ENCODE results near the gene CWF19L1. TPM values are rescaled to one million over a fixed set of nuclear protein-coding genes. Genes with fewer than 3 reads are reported as not detected.
"Not testable (repeated sequence)": the region's sequence is repeated elsewhere in the genome, so short reads cannot be mapped to it uniquely, and the experiment has no call there.

The CWF19L1 gene
- total RNA-seq, 2 experiments from 2014 or later = 42.9 to 46.9 TPM

- DNase-seq (no peak), ATAC-seq (no peak)
- Mint-ChIP-seq H3K27me3 (ENCODE audit: low read depth) (peaks cover 18% of the 10 kb centered on the region), H3K4me3 (no peak overlapping the region), H3K27ac (no peak overlapping the region), H3K36me3 (ENCODE audit: low read depth) (peaks cover 16% of the 10 kb centered on the region), H3K4me1 (ENCODE audit: low read depth) (peaks cover 22% of the 10 kb centered on the region), H3K9me3 (ENCODE audit: insufficient read depth) (no peaks in the 10 kb centered on the region)
- ChIA-PET POLR2A (no interaction called here), CTCF (interaction anchor here (0.7 kb wide), 1 partner anchor 229 kb away, joined by 3 read pairs; no protein-coding TSS in a partner anchor)
These were observed 22.2 kb upstream of the CWF19L1 start for GRCh38 chr10:100289641-100290040.

GRCh38 chr10:100288196-100288595, 20.8 kb upstream of the CWF19L1 start:
- Mint-ChIP-seq H3K27ac (no peak overlapping the region), H3K4me3 (no peak overlapping the region), H3K36me3 (ENCODE audit: low read depth) (peaks cover 19% of the 10 kb centered on the region), H3K4me1 (ENCODE audit: low read depth) (peaks cover 28% of the 10 kb centered on the region), H3K9me3 (ENCODE audit: insufficient read depth) (no peaks in the 10 kb centered on the region), H3K27me3 (ENCODE audit: low read depth) (peaks cover 12% of the 10 kb centered on the region)
- ATAC-seq (no peak), DNase-seq (no peak)
- ChIA-PET CTCF (no interaction called here), POLR2A (interaction anchor here (0.6 kb wide), 1 partner anchor 255 kb away, joined by 3 read pairs; no protein-coding TSS in a partner anchor)

GRCh38 chr10:100287756-100288155, 20.3 kb upstream of the CWF19L1 start:
- peaks cover 19% of the 10 kb centered on the region for H3K36me3 Mint-ChIP-seq (ENCODE audit: low read depth)
- ATAC-seq (no peak), DNase-seq (no peak)
- peaks cover 9% of the 10 kb centered on the region for H3K27me3 Mint-ChIP-seq (ENCODE audit: low read depth)
- H3K9me3 Mint-ChIP-seq (ENCODE audit: insufficient read depth) = no peaks in the 10 kb centered on the region
- no peak overlapping the region for H3K27ac Mint-ChIP-seq
- POLR2A ChIA-PET = interaction anchor here (1.2 to 1.4 kb wide), 3 partner anchors 16 to 222 kb away, joined by 4 to 5 read pairs (median 4); no protein-coding TSS in a partner anchor
- peaks cover 28% of the 10 kb centered on the region for H3K4me1 Mint-ChIP-seq (ENCODE audit: low read depth)
- CTCF ChIA-PET = no interaction called here
- H3K4me3 Mint-ChIP-seq = peak overlapping the region; percentile 16

GRCh38 chr10:100286051-100287033, 18.9 kb upstream of the CWF19L1 start, which contains the start of gene BLOC1S2:
BLOC1S2 (minus strand) TSS chr10:100286680; CDS start chr10:100286659, 21 bp downstream.
- DNase-seq = peak; percentile 85
- Mint-ChIP-seq H3K9me3 (ENCODE audit: insufficient read depth) (no peaks in the 10 kb centered on the region), H3K4me1 (ENCODE audit: low read depth) (peaks cover 28% of the 10 kb centered on the region), H3K36me3 (ENCODE audit: low read depth) (peaks cover 19% of the 10 kb centered on the region), H3K27ac (peak within 1 kb of the TSS; percentile 99), H3K27me3 (ENCODE audit: low read depth) (no peaks in the 10 kb centered on the region), H3K4me3 (peak within 1 kb of the TSS; percentile 98)
- ChIA-PET POLR2A (interaction anchor here (0.6 to 1.8 kb wide), 11 partner anchors 10 to 223 kb away, joined by 3 to 7 read pairs (median 4); partner anchors contain the start of genes CWF19L1 and SCD), CTCF (interaction anchor here (0.6 to 1.1 kb wide), 2 partner anchors 147 to 232 kb away, joined by 4 to 5 read pairs; no protein-coding TSS in a partner anchor)
- ATAC-seq = peak; percentile 95

- not testable (repeated sequence) for H3K9me3 Mint-ChIP-seq (ENCODE audit: insufficient read depth); DNase-seq; H3K27me3 Mint-ChIP-seq (ENCODE audit: low read depth); ATAC-seq
- H3K36me3 Mint-ChIP-seq (ENCODE audit: low read depth) = peaks cover 27% of the 10 kb centered on the region
- peak overlapping the region; percentile 99 for H3K27ac Mint-ChIP-seq
- ChIA-PET CTCF (interaction anchor here (0.6 kb wide), 1 partner anchor 233 kb away, joined by 5 read pairs; no protein-coding TSS in a partner anchor), POLR2A (interaction anchor here (1.8 kb wide), 1 partner anchor 42 kb away, joined by 6 read pairs; no protein-coding TSS in a partner anchor)
- peaks cover 28% of the 10 kb centered on the region for H3K4me1 Mint-ChIP-seq (ENCODE audit: low read depth)
- H3K4me3 Mint-ChIP-seq = peak overlapping the region; percentile 98
These were observed 17.9 kb upstream of the CWF19L1 start for GRCh38 chr10:100285326-100285725.

GRCh38 chr10:100282907-100283306, 15.5 kb upstream of the CWF19L1 start:
- H3K36me3 Mint-ChIP-seq (ENCODE audit: low read depth) = peaks cover 41% of the 10 kb centered on the region
- H3K27me3 Mint-ChIP-seq (ENCODE audit: low read depth) = no peaks in the 10 kb centered on the region
- peaks cover 28% of the 10 kb centered on the region for H3K4me1 Mint-ChIP-seq (ENCODE audit: low read depth)
- DNase-seq (no peak), ATAC-seq (no peak)
- ChIA-PET POLR2A (interaction anchor here (1.6 kb wide), 1 partner anchor 11 kb away, joined by 5 read pairs; no protein-coding TSS in a partner anchor), CTCF (no interaction called here)
- H3K27ac Mint-ChIP-seq = no peak overlapping the region
- H3K4me3 Mint-ChIP-seq = no peak overlapping the region
- H3K9me3 Mint-ChIP-seq (ENCODE audit: insufficient read depth) = no peaks in the 10 kb centered on the region

- H3K9me3 Mint-ChIP-seq (ENCODE audit: insufficient read depth) = not testable (repeated sequence)
These were observed 9.5 kb upstream of the CWF19L1 start for GRCh38 chr10:100276971-100277370.

GRCh38 chr10:100265821-100266485, 1.5 kb downstream of the CWF19L1 start:
- Mint-ChIP-seq H3K4me3 (peak overlapping the region; percentile 57), H3K4me1 (ENCODE audit: low read depth) (peaks cover 28% of the 10 kb centered on the region), H3K36me3 (ENCODE audit: low read depth) (peaks cover 15% of the 10 kb centered on the region), H3K27ac (peak overlapping the region; percentile 44), H3K9me3 (ENCODE audit: insufficient read depth) (no peaks in the 10 kb centered on the region), H3K27me3 (ENCODE audit: low read depth) (no peaks in the 10 kb centered on the region)
- ChIA-PET POLR2A (interaction anchor here (0.6 kb wide), 1 partner anchor 731 kb away, joined by 3 read pairs; no protein-coding TSS in a partner anchor), CTCF (interaction anchor here (1.0 kb wide), 1 partner anchor 12 kb away, joined by 3 read pairs; no protein-coding TSS in a partner anchor)
- ATAC-seq = no peak
- no peak for DNase-seq

More at GRCh38 chr10:100276971-100277370, 9.5 kb upstream of the CWF19L1 start:
- DNase-seq; ATAC-seq; H3K4me1 Mint-ChIP-seq (ENCODE audit: low read depth); CTCF ChIA-PET; H3K4me3 Mint-ChIP-seq; H3K27ac Mint-ChIP-seq; H3K27me3 Mint-ChIP-seq (ENCODE audit: low read depth); POLR2A ChIA-PET: not testable (repeated sequence)
- peaks cover 48% of the 10 kb centered on the region for H3K36me3 Mint-ChIP-seq (ENCODE audit: low read depth)

GRCh38 chr10:100254191-100254590, 13.2 kb downstream of the CWF19L1 start:
- no peak overlapping the region for H3K4me3 Mint-ChIP-seq
- ChIA-PET POLR2A (no interaction called here), CTCF (interaction anchor here (1.1 to 1.3 kb wide), 3 partner anchors 8 to 28 kb away, joined by 3 to 4 read pairs (median 3); no protein-coding TSS in a partner anchor)
- DNase-seq (no peak), ATAC-seq (no peak)
- no peaks in the 10 kb centered on the region for H3K27me3 Mint-ChIP-seq (ENCODE audit: low read depth)
- H3K9me3 Mint-ChIP-seq (ENCODE audit: insufficient read depth) = no peaks in the 10 kb centered on the region
- H3K36me3 Mint-ChIP-seq (ENCODE audit: low read depth) = peaks cover 61% of the 10 kb centered on the region
- no peaks in the 10 kb centered on the region for H3K4me1 Mint-ChIP-seq (ENCODE audit: low read depth)
- H3K27ac Mint-ChIP-seq = no peak overlapping the region

GRCh38 chr10:100253041-100253440, 14.4 kb downstream of the CWF19L1 start:
- POLR2A ChIA-PET = no interaction called here
- CTCF ChIA-PET = no interaction called here
- DNase-seq (no peak), ATAC-seq (no peak)
- H3K27me3 Mint-ChIP-seq (ENCODE audit: low read depth) = no peaks in the 10 kb centered on the region
- H3K4me1 Mint-ChIP-seq (ENCODE audit: low read depth) = no peaks in the 10 kb centered on the region
- no peak overlapping the region for H3K27ac Mint-ChIP-seq
- peaks cover 64% of the 10 kb centered on the region for H3K36me3 Mint-ChIP-seq (ENCODE audit: low read depth)
- no peak overlapping the region for H3K4me3 Mint-ChIP-seq
- no peaks in the 10 kb centered on the region for H3K9me3 Mint-ChIP-seq (ENCODE audit: insufficient read depth)

- Mint-ChIP-seq H3K4me3 (no peak overlapping the region), H3K4me1 (ENCODE audit: low read depth) (no peaks in the 10 kb centered on the region), H3K27ac (no peak overlapping the region), H3K9me3 (ENCODE audit: insufficient read depth) (no peaks in the 10 kb centered on the region), H3K36me3 (ENCODE audit: low read depth) (peaks cover 55% of the 10 kb centered on the region), H3K27me3 (ENCODE audit: low read depth) (no peaks in the 10 kb centered on the region)
- ChIA-PET POLR2A (interaction anchor here (1.7 kb wide), 1 partner anchor 19 kb away, joined by 3 read pairs; the partner anchor contains the start of gene CWF19L1), CTCF (interaction anchor here (2.4 kb wide), 1 partner anchor 9 kb away, joined by 7 read pairs; no protein-coding TSS in a partner anchor)
- DNase-seq (no peak), ATAC-seq (no peak)
These were observed 18.6 kb downstream of the CWF19L1 start for GRCh38 chr10:100248820-100249219.
